NCI-H2171 (cell line): Measurements from ENCODE around the gene TMEM203.
"Not testable (repeated sequence)": the region's sequence is repeated elsewhere in the genome, so short reads cannot be mapped to it uniquely, and the experiment has no call there.

Experiments
- DNase-seq: peaks from one replicate; lab custom pipeline; 2025; lab: John Stamatoyannopoulos, UW

The TMEM203 gene

GRCh38 chr9:137241490-137242268, 36.2 kb upstream of the TMEM203 start:
- DNase-seq: no peak

- peak; percentile 100 for DNase-seq
Measured at GRCh38 chr9:137240841-137241489, 35.5 kb upstream of the TMEM203 start, which contains the start of gene TUBB4B. TUBB4B (plus strand) TSS chr9:137241287; CDS start chr9:137241361, 74 bp downstream.

- DNase-seq: peak; percentile 85
Measured at GRCh38 chr9:137240318-137240840, 34.9 kb upstream of the TMEM203 start.

- not testable (repeated sequence) for DNase-seq
Measured at GRCh38 chr9:137239541-137240200, 34.2 kb upstream of the TMEM203 start.

- DNase-seq: no peak
Measured at GRCh38 chr9:137237759-137238726, 32.6 kb upstream of the TMEM203 start.

GRCh38 chr9:137236936-137237421, 31.5 kb upstream of the TMEM203 start:
- DNase-seq: no peak

- peak; percentile 96 for DNase-seq
Measured at GRCh38 chr9:137236238-137236935, 30.9 kb upstream of the TMEM203 start.

GRCh38 chr9:137235424-137236237, 30.2 kb upstream of the TMEM203 start:
- no peak for DNase-seq

- DNase-seq: no peak
Measured at GRCh38 chr9:137234758-137235423, 29.4 kb upstream of the TMEM203 start.

- no peak for DNase-seq
Measured at GRCh38 chr9:137234055-137234697, 28.7 kb upstream of the TMEM203 start.

- no peak for DNase-seq
Measured at GRCh38 chr9:137233143-137233980, 27.9 kb upstream of the TMEM203 start.

- DNase-seq: no peak
Measured at GRCh38 chr9:137232510-137232909, 27.1 kb upstream of the TMEM203 start.

- no peak for DNase-seq
Measured at GRCh38 chr9:137232101-137232500, 26.7 kb upstream of the TMEM203 start.

GRCh38 chr9:137231372-137232039, 26.1 kb upstream of the TMEM203 start:
- no peak for DNase-seq

- DNase-seq: no peak
Measured at GRCh38 chr9:137230705-137231371, 25.4 kb upstream of the TMEM203 start, which contains the start of gene SLC34A3. SLC34A3 (plus strand) TSS chr9:137230901; CDS start chr9:137231703, 802 bp downstream.

GRCh38 chr9:137229903-137230704, 24.7 kb upstream of the TMEM203 start:
- no peak for DNase-seq
